H1 (cell line): Measurements from ENCODE around the gene DLEC1. TPM values are rescaled to one million over a fixed set of nuclear protein-coding genes. Genes with fewer than 3 reads are reported as not detected.

Experiments
- CTCF ChIA-PET: fragments of 300-600 bp; sonication (Branson Sonifier 250); formaldehyde crosslinking; loops from one replicate; lab custom pipeline; 2021; ENCODE audit not compliant: partially characterized antibody; lab: Charles Lee
- POLR2A ChIA-PET: fragments of 300-600 bp; sonication (Branson Sonifier 250); formaldehyde crosslinking; loops from one replicate; lab custom pipeline; 2021; ENCODE audit warnings: inconsistent platforms; ENCODE audit not compliant: partially characterized antibody; lab: Charles Lee
- DNase-seq, 2 experiments: peaks; one replicate each; pipeline versions ENCODE4 v3.0.0 to v3.0.0-alpha.2; 2010 to 2022; ENCODE audit warnings: low spot score in 2 of 2, low read depth in 1 of 2, mixed read lengths in 1 of 2
- FAIRE-seq: peaks from 2 replicates; lab custom pipeline; 2011; peaks lifted over from hg19 to GRCh38; lab: Jason Lieb, UNC
- H2AFZ ChIP-seq: 2 replicates; pipeline ENCODE4 v1.8.1; 2012; ENCODE audit warnings: low read length, inconsistent platforms
- H2AK5ac ChIP-seq: 2 replicates; pipeline ENCODE4 v1.6.1; 2013; ENCODE audit warnings: low read depth, low read length
- H2BK120ac ChIP-seq: replicated peaks from 2 replicates; pipeline ENCODE3; 2013; ENCODE audit warnings: low read depth, low read length, inconsistent platforms
- H2BK12ac ChIP-seq: 2 replicates; pipeline ENCODE4 v1.6.1; 2013; ENCODE audit warnings: low read depth, low read length
- H2BK15ac ChIP-seq: 2 replicates; pipeline ENCODE4 v1.6.1; 2013; ENCODE audit warnings: low read length
- H2BK20ac ChIP-seq: 2 replicates; pipeline ENCODE4 v1.6.1; 2013; ENCODE audit warnings: low read length
- H2BK5ac ChIP-seq: 2 replicates; pipeline ENCODE4 v1.6.1; 2013; ENCODE audit warnings: low read depth, low read length
- H3K14ac ChIP-seq: 2 replicates; pipeline ENCODE4 v1.6.1; 2013; ENCODE audit warnings: inconsistent platforms; ENCODE audit not compliant: insufficient read length
- H3K18ac ChIP-seq: 2 replicates; pipeline ENCODE4 v1.6.1; 2013; ENCODE audit warnings: low read length; ENCODE audit errors: extremely low read depth
- H3K23ac ChIP-seq: 2 replicates; pipeline ENCODE4 v1.6.1; 2013; ENCODE audit warnings: inconsistent platforms; ENCODE audit not compliant: insufficient read length
- H3K23me2 ChIP-seq: 2 replicates; pipeline ENCODE4 v1.6.1; 2013; ENCODE audit warnings: low read depth, low read length
- H3K27ac ChIP-seq: 2 replicates; pipeline ENCODE4 v1.6.1; 2011; ENCODE audit warnings: low read depth, low read length, inconsistent platforms
- H3K27me3 ChIP-seq, 4 experiments: replicated peaks in 1 of 4; 1 replicate in 1 of 4; 2 replicates in 3 of 4; pipeline versions ENCODE4 v1.6.1 to v1.8.1; 2011 to 2013; ENCODE audit warnings: low read length in 3 of 4, mild to moderate bottlenecking in 3 of 4, inconsistent platforms in 2 of 4, mixed read lengths in 2 of 4, moderate library complexity in 1 of 4; ENCODE audit not compliant: control insufficient read depth in 3 of 4, insufficient read depth in 3 of 4; ENCODE audit errors: extremely low read depth in 1 of 4
- H3K36me3 ChIP-seq, 4 experiments: 2 replicates each; pipeline versions ENCODE4 v1.6.1 to v1.8.1; 2011 to 2013; ENCODE audit warnings: mild to moderate bottlenecking in 4 of 4, low read length in 3 of 4, moderate library complexity in 2 of 4, control low read depth in 1 of 4, inconsistent platforms in 1 of 4; ENCODE audit not compliant: insufficient read depth in 4 of 4, control insufficient read depth in 2 of 4
- H3K4ac ChIP-seq: replicated peaks from 2 replicates; pipeline ENCODE3; 2013; ENCODE audit warnings: low read length, low read depth, mixed read lengths, inconsistent platforms; ENCODE audit not compliant: insufficient read length
- H3K4me1 ChIP-seq, 4 experiments: replicated peaks in 1 of 4; 1 replicate in 1 of 4; 2 replicates in 3 of 4; pipeline versions ENCODE4 v1.6.1 to v1.8.1; 2011 to 2013; ENCODE audit warnings: low read length in 3 of 4, inconsistent platforms in 2 of 4, mixed read lengths in 1 of 4; ENCODE audit not compliant: insufficient read depth in 4 of 4, control insufficient read depth in 3 of 4
- H3K4me2 ChIP-seq, 2 experiments: 2 replicates each; pipeline versions ENCODE4 v1.6.1 to v1.8.1; 2011 to 2013; ENCODE audit warnings: low read depth in 2 of 2, low read length in 2 of 2, control low read depth in 1 of 2, inconsistent platforms in 1 of 2, mild to moderate bottlenecking in 1 of 2; ENCODE audit not compliant: insufficient read depth in 1 of 2
- H3K4me3 ChIP-seq, 4 experiments: fragments of 200-600, 300-600 bp in 1 of 4; sonication (generic), shearing (Covaris generic), sonication (Bioruptor Twin) in 1 of 4; 2 replicates each; pipeline versions ENCODE4 v1.5.1 to v1.8.1; 2011 to 2016; ENCODE audit warnings: low read length in 4 of 4, low read depth in 3 of 4, control low read depth in 2 of 4, inconsistent platforms in 2 of 4, mild to moderate bottlenecking in 2 of 4, mixed read lengths in 1 of 4, moderate library complexity in 1 of 4; ENCODE audit not compliant: insufficient read depth in 2 of 4; ENCODE audit errors: extremely low read depth in 1 of 4
- H3K56ac ChIP-seq: replicated peaks from 2 replicates; pipeline ENCODE3; 2013; ENCODE audit warnings: low read depth, mild to moderate bottlenecking, mixed read lengths, low read length, inconsistent platforms; ENCODE audit not compliant: insufficient read length
- H3K79me1 ChIP-seq: 2 replicates; pipeline ENCODE4 v1.6.1; 2013; ENCODE audit warnings: low read depth, low read length, control low read depth
- H3K79me2 ChIP-seq, 2 experiments: 2 replicates each; pipeline versions ENCODE4 v1.6.1 to v1.8.1; 2012 to 2013; ENCODE audit warnings: low read length in 2 of 2, mild to moderate bottlenecking in 2 of 2, inconsistent platforms in 1 of 2; ENCODE audit not compliant: insufficient read depth in 2 of 2, control insufficient read depth in 1 of 2
- H3K9ac ChIP-seq, 4 experiments: replicated peaks in 1 of 4; 1 replicate in 1 of 4; 2 replicates in 3 of 4; pipeline versions ENCODE4 v1.6.1 to v1.8.1; 2011 to 2013; ENCODE audit warnings: low read depth in 3 of 4, low read length in 3 of 4, control low read depth in 2 of 4, mild to moderate bottlenecking in 2 of 4, moderate library complexity in 2 of 4, inconsistent platforms in 1 of 4; ENCODE audit errors: extremely low read depth in 1 of 4
- H3K9me3 ChIP-seq, 2 experiments: 2 replicates each; pipeline versions ENCODE4 v1.6.1 to v1.8.1; 2012 to 2013; ENCODE audit warnings: mild to moderate bottlenecking in 2 of 2, moderate library complexity in 2 of 2, control low read depth in 1 of 2, inconsistent platforms in 1 of 2, low read depth in 1 of 2, low read length in 1 of 2, mixed read lengths in 1 of 2; ENCODE audit not compliant: insufficient read depth in 2 of 2
- H4K20me1 ChIP-seq, 2 experiments: replicated peaks in 1 of 2; 2 replicates each; pipeline versions ENCODE3 to v1.8.1; 2011 to 2013; ENCODE audit warnings: inconsistent platforms in 2 of 2, low read length in 2 of 2, mild to moderate bottlenecking in 1 of 2; ENCODE audit not compliant: insufficient read depth in 2 of 2, control insufficient read depth in 1 of 2
- H4K5ac ChIP-seq: 2 replicates; pipeline ENCODE4 v1.6.1; 2013; ENCODE audit warnings: low read length, low read depth, mixed read lengths, inconsistent platforms; ENCODE audit not compliant: insufficient read length
- H4K8ac ChIP-seq: 2 replicates; pipeline ENCODE4 v1.8.0; 2013; ENCODE audit warnings: mild to moderate bottlenecking, moderate library complexity, low read length, inconsistent platforms; ENCODE audit not compliant: insufficient read depth; ENCODE audit errors: extremely low read depth
- H4K91ac ChIP-seq: replicated peaks from 2 replicates; pipeline ENCODE3; 2013; ENCODE audit warnings: low read length, mixed read lengths, inconsistent platforms; ENCODE audit not compliant: insufficient read length
- CBX5 ChIP-seq: fragments of 300-800, 300-1000 bp; sonication (generic); IDR thresholded peaks from 2 replicates; pipeline ENCODE4 v1.7.1; 2016; ENCODE audit warnings: antibody characterized with exemption, low read length, low read depth
- CBX8 ChIP-seq: fragments of 300-800, 300-1000 bp; sonication (generic); IDR thresholded peaks from 2 replicates; pipeline ENCODE4 v1.7.1; 2016; ENCODE audit warnings: low read depth, low read length, borderline replicate concordance
- EZH2 ChIP-seq: fragments of 200-600 bp; sonication (generic); IDR thresholded peaks from 2 replicates; pipeline ENCODE4 v1.7.1; 2012; ENCODE audit warnings: low read depth, mild to moderate bottlenecking, moderate library complexity, low read length, inconsistent platforms; ENCODE audit not compliant: severe bottlenecking
- RBBP5 ChIP-seq: IDR thresholded peaks from 2 replicates; pipeline ENCODE4 v1.7.1; 2012; ENCODE audit warnings: low read depth, mild to moderate bottlenecking, inconsistent platforms, low read length, moderate library complexity, borderline replicate concordance
- WGBS, 2 experiments: shearing (Covaris generic) in 1 of 2; methylation state at CpG; one replicate each; pipeline versions ENCODE4 v1.1.6 to v1.1.7; 2013 to 2015; ENCODE audit warnings: low lambda C conversion rate in 2 of 2, mixed read lengths in 2 of 2, inconsistent platforms in 1 of 2, low coverage in 1 of 2, missing lambda C conversion rate in 1 of 2; ENCODE audit not compliant: insufficient replicate concordance in 2 of 2, insufficient coverage in 1 of 2, insufficient read length in 1 of 2; ENCODE audit errors: extremely low coverage in 1 of 2, missing lambda C conversion rate in 1 of 2; 5-methylcytosine and 5-hydroxymethylcytosine counted together
- polyA plus RNA-seq, 7 experiments: library from polyadenylated mRNA; depleted of rRNA in 3 of 7; stranded (reverse) in 5 of 7; unstranded in 2 of 7; fragments of >200 nt in 5 of 7; fragments of 200-250 nt in 2 of 7; gene quantifications; 1 replicate in 5 of 7; 2 replicates in 1 of 7; 4 replicates in 1 of 7; pipeline versions ENCODE4 v1.2.1 to v1.2.3, GENCODE V29; 2011 to 2013; ENCODE audit warnings: missing spikeins in 2 of 7, mixed read lengths in 2 of 7
- total RNA-seq: library from RNA; stranded (reverse); fragmentation: NEBNext Ultra II Directional; extraction: Animal tissue kit (Norgen Biotek cat#: 25700); gene quantifications from 2 replicates; pipeline ENCODE4 v1.2.1, GENCODE V29; 2021

DLEC1 gene
- total and polyA plus RNA-seq, 2 of the 8 experiments (the other 6 are each of a cell fraction or from before 2014, with no cell fraction given): 0.26 to 0.76 TPM

- Histone ChIP-seq H2BK20ac (no peak overlapping the region), H3K36me3 (no peaks in the 10 kb centered on the region), H4K91ac (no peak overlapping the region), H3K9ac (no peak overlapping the region), H2BK12ac (0 out of 2 replicates have a peak overlapping the region, but pooled peaks have one; percentile 43), H2BK5ac (no peak overlapping the region), H3K4me2 (no peak overlapping the region), H3K23me2 (peaks cover 4% of the 10 kb centered on the region; the same call in 1 of the 2 replicates), H2BK15ac (no peak overlapping the region), H2BK120ac (no peak overlapping the region), H3K79me1 (no peaks in the 10 kb centered on the region), H3K14ac (no peak overlapping the region), H3K27ac (no peak overlapping the region), H3K9me3 (peaks cover 8% of the 10 kb centered on the region in 2 experiments), H3K23ac (no peak overlapping the region), H2AFZ (no peak overlapping the region), H3K56ac (no peak overlapping the region), H2AK5ac (no peak overlapping the region), H3K4me1 (no peaks in the 10 kb centered on the region), H3K18ac (no peak overlapping the region), H3K79me2 (no peaks in the 10 kb centered on the region), H4K20me1 (no peaks in the 10 kb centered on the region), H4K5ac (no peak overlapping the region), H3K4me3 (no peak overlapping the region), H3K4ac (no peak overlapping the region), H4K8ac (no peak overlapping the region), H3K27me3 (no peaks in the 10 kb centered on the region)
- ChIA-PET POLR2A (no interaction called here), CTCF (interaction anchor here (0.6 to 1.7 kb wide), 7 partner anchors 9 to 581 kb away, joined by 3 to 5 read pairs (median 3); no protein-coding TSS in a partner anchor)
- 92% methylated on average over 11 of the region's 11 CpGs; no CpG with 5 or more reads in 1 of the 2 experiments for WGBS, 2 experiments
- FAIRE-seq (no peak), DNase-seq (no peak)
- TF ChIP-seq EZH2 (no peak), CBX5 (no peak), CBX8 (no peak), RBBP5 (no peak)
Observed at GRCh38 chr3:38085311-38085942, 46.4 kb downstream of the DLEC1 start.
